HG03097 (cell line): Measurements from ENCODE around the gene CFAP58.
A peak's percentile ranks its signal among the peaks of the same experiment; 100 is the strongest.

Experiments used
- ATAC-seq: cut with Tn5 transposase; IDR thresholded peaks from one replicate; pipeline ENCODE4 v1.9.1; 2021; ENCODE audit not compliant: unreplicated experiment, low FRiP score

CFAP58 gene

DNA sequence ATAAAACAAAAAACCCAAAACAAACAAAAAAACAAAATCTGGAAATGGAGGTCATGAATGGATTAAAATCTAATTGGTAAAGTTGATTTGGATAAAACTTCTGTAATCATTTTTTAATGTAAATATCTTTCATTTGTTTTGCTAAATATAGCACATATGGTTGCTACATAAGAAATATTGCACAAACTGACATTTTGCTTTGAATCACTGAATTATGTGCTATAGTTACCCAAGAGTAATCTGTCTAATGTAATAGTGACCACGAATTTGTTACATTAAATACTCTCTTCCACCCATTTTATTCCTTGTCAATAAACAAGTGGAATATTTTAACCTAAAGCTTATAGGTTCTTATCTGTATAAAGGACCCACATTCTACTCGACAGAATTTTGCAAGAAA, 6.2 kb downstream of the CFAP58 start:
- ATAC-seq = no peak

- no peak for ATAC-seq
These were observed 14.3 kb downstream of the CFAP58 start for GRCh38 chr10:104367904-104368303.

DNA sequence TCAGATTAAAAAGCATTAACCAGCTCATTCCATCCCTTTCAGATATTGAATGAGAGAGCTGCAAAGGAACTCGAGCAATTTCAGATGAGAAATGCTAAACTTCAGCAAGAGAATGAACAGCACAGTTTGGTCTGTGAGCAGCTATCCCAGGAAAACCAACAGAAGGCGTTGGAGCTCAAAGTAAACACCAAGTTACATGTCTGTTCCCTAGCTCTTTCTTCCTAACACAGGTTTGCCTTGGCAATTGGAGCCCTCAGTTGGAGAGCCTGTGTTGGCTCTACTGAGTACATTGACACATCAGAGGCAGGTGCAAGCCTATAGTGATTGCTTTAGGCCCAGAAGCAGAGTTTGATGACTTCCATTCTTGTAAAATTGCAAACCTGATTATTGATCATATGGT, 14.7 kb downstream of the CFAP58 start:
- ATAC-seq = no peak

DNA sequence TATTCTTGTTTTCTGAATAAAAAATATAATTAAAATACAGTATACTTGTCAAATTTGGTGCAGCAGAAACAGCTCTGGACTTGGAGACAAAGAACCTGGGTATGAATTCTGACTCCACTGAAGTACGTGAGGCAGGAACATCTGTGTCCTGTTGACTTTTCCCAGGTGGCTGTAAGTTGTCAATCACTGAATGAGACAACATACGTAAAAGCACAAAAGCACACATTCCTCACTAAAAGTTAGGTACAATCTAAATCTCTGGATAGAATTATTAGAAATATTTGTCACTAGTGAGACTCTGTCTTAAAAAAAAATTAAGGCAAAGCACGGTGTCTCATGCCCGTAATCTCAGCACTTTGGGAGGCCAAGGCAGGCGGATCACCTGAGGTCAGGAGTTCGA, 18.1 kb downstream of the CFAP58 start:
- no peak for ATAC-seq

DNA sequence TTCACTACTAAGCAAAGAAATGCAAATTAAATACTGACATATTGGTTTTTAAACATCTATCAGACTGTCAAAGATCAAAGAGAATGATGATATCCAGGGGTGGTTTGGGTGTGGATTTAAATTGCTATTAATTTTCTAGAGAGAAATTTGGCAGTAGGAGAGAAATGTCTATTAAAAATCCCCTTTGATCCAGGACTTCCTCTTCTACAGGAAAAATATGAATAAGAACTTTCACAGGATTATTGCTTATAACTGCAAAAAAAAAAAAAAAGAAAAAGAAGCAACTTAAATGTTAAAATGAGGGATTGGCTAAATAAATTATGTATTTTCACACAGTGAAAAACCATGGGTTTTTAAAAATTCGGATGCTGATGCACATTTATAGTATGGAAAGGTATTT, 21.0 kb downstream of the CFAP58 start:
- no peak for ATAC-seq

- no peak for ATAC-seq
These were observed 23.2 kb downstream of the CFAP58 start for GRCh38 chr10:104376784-104377300.

DNA sequence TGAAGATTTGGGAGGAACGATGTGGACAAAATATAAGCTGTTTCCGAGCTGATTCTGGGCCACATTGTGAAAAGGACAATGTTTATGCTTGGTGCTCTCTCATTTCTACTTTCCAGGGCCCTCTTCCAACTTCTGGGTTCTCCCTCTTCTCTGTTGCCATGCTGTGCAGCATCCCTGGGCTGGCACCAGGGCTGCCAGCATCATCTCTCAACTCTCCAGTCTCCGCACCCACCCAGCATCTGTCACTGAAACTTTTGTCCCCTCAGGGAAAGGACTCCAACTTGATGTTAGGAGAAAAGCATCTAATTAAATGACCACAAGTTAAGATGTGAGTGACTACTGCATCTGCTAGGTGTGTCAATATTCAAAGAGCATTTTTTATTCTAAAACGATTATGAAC, 26.7 kb downstream of the CFAP58 start:
- no peak for ATAC-seq

DNA sequence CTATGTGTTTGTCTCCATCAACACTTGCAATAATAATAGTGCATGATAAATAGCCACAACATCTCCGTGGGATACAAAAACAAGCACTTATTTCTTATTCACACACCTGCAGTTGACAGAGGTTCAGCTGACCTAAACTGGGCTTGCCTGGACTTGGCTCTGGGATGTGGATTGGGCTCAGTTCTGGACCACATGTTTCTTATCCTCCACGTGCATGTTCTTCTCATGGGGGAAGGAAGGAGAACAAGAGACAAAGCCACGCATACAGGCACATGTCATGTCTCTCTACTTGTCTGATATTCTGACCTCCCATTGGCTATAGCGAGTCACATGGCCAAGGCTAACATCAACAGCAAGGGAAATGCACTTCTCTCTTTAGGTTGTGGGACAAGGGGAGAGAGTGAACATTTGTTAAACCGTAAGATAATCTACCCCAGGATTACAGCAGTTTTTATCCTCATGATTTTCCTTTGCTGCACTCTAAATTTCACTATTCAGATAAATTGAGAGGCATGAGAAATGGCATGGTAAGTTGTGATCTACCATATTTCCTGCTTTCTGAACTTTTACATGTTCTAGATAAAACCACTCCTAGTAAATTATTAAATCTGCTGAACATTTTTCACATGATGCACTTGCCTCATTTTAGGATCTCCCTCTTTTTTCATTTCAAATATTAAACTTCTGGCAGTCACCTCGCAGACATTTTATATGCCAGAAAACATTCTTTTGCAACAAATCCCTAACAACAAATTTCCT, 33.7 kb downstream of the CFAP58 start:
- ATAC-seq = peak; percentile 86

DNA sequence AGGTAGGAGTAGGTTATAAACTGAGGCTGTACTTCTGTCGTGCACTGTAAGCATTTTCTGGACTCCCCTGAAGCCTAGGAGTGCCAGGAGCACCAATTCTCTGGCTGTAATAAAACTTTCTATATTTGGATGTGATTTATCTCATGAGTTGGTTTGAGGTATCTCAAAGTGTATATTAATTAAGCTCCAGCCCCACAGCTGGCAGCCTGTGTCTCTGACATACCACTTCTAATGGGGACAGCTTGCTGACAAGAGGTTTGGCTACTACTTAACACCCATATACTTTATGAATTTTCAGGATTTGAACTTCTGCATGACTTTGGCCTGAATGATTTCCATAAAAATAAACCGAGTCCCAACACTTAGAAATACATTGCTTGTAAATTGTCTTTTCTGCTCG, 35.2 kb downstream of the CFAP58 start:
- no peak for ATAC-seq

DNA sequence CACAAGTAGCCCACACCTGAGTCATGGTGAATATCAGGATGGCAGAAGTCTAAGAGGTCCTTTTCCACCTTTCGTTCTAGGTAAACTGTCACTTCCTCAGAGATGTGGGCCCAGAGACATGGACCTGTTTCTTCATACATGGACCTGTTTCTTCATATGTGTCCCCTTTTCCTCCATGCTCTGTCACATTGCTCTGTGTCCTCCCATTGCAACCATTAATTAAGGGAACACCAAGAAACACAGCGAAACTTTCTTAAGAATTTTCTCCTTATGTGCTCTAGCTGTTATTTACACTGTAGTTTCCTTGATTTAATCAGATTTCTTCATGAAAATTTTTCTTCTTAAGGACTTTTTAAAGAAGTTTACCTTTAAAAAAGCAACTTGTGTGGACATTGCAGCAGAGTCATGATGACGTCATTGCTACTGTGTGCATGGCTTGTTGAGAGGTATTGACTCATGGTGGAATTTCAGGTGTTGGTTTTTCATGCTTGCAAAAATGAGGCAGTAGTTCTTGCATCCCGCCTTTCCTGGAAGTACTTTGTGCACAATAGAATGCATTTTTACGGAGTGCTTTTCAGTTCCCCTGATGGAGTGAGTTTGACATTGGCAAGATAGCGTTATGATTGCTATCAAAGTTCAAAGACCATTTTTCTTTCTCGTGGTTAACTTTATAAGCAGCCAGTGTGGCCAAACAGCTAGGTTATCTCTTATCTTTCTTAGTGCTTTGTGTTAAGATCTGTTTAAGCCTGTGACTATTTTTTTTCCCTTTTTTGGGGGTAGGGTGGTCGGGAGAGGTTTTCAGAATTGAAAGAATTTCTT, 37.7 kb downstream of the CFAP58 start:
- no peak for ATAC-seq

GRCh38 chr10:104391969-104392296, 38.3 kb downstream of the CFAP58 start:
- ATAC-seq = no peak

- ATAC-seq = no peak
These were observed 39.8 kb downstream of the CFAP58 start for GRCh38 chr10:104393387-104393786.

GRCh38 chr10:104396581-104396980, 42.9 kb downstream of the CFAP58 start:
- ATAC-seq = no peak

DNA sequence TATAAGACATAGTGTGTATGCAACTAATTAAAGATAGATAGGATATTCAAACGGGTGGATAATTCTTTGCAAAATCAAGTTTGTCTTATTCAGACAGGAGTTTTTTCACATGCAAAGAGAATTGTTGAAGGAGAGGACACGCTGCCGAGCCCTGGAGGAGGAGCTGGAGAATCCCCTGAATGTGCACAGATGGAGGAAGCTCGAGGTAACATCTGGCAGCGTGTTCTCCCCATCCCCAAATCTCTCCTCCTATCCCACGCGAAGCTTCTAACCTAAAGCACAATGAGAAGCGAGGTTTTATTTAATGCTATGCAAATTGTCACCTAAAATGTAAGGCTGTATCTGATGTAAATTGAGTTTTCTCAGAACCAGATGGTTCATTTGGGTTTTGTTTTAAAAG, 50.0 kb downstream of the CFAP58 start:
- ATAC-seq = no peak

GRCh38 chr10:104406715-104407650, 53.4 kb downstream of the CFAP58 start:
- ATAC-seq = no peak

DNA sequence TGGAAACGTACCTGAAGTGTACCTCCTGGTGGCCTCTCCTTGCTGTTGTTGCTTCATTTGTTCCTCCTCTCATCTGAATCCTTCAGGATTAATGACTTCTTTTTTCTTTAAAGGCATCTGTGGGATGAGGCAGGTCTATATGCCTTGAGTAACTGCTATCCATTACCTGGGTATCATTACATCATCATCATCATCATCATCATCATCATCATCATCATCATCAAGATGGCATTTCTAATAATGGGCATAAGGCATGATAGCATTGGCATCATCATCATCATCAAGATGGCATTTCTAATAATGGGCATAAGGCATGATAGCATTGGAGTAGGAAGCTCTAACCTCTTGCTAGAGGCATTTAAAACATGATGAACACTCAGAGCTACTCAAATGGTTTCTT, 59.9 kb downstream of the CFAP58 start:
- no peak for ATAC-seq

GRCh38 chr10:104415526-104416165, 62.0 kb downstream of the CFAP58 start:
- ATAC-seq = no peak

GRCh38 chr10:104416851-104417250, 63.2 kb downstream of the CFAP58 start:
- no peak for ATAC-seq

GRCh38 chr10:104417637-104418292, 64.1 kb downstream of the CFAP58 start:
- no peak for ATAC-seq

DNA sequence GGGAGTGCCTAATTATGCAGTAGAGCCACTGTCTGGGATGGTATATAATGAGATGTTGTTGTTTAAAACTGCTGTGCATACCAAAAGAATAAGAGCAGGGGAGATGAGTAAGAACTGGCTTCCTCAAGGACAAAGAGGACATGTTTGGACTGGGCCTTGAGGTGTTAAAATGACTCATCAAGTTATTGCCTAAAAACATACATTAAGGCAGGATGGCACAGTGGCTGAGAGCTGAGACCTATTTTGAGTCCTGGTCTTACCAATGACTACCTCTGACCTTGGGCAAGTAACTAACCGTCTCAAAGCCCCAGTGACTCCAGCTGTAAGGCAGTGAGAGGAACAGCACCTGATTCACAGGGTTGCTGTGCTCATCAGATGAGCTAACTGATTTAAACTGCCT, 71.1 kb downstream of the CFAP58 start:
- peak; percentile 87 for ATAC-seq
